ENCODE results near the gene THEMIS2. TPM values are rescaled to one million over a fixed set of nuclear protein-coding genes. Genes with fewer than 3 reads are reported as not detected.

Gene THEMIS2
- total and polyA plus RNA-seq, 2 of the 13 experiments (the other 11 are each of a cell fraction or from before 2014, with no cell fraction given), result 0.38 to 1.5 TPM

DNA sequence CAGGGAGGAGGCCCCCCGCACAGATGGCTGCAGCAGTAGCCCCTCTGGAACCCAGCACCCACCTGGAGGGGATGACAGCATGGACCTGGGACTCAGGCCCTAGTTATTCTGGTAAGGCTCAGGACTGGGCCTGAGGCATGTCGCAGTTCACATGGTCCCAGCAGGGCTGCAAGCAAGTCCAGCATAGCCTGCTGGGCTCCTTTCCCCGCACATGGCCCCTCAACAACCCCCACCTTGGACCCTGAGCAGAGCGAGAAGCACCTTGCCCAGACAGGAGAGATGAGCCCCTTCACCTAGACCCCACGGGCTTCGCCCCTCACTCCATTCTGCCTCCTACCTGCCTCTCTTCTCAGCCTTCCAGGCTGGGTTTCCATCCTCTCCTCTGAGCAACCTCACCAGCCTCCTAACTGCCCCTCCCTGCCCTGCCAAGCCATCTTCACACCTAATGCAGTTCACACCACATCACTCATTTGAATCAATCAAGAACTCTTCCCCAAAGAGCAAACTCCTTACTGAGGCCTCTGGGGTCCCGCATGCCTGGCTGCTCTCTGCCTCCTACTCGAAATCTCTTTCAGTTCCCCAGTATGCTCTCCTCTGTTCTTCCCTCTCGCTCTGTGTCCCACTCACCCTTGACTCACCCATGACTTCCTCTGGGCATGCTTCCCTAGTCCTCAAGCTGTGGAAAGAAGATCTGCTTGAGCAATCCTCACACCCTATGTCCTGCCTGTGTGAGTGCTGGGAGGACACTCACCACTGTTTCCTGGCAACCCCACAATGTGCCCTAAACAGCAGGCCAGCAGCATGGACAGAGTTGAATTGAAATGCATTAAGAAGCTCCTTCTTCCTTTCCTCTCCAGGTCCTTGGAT, 9.4 kb upstream of the THEMIS2 start:
- intact Hi-C loops (cut with micrococcal nuclease; ENCODE audit: unreplicated experiment) (loop anchor here (10.0 kb wide), 1 partner anchor 62 kb away; no protein-coding TSS in a partner anchor), in situ Hi-C loops (cut with HindIII; ENCODE audit: extremely low pct_ligation_motif_present, low pct_unique_long_range_greater_than_20kb) (loop anchor here (10.0 kb wide), 1 partner anchor 342 kb away; no protein-coding TSS in a partner anchor)
- no peaks in the 10 kb centered on the region for H4K20me1 ChIP-seq (ENCODE audit: insufficient read depth, low read length)
- no peak overlapping the region for H3K9ac ChIP-seq (ENCODE audit: insufficient read depth, low read depth, low read length)
- no peak overlapping the region for H2AFZ ChIP-seq (ENCODE audit: low read length)
- DNase-seq (ENCODE audit: low spot score), result no peak
- no peaks in the 10 kb centered on the region for H3K36me3 ChIP-seq (replicated peaks in 1 of 2; ENCODE audit: control insufficient read depth in 1 of 2, insufficient read depth in 2 of 2, low read length in 2 of 2)
- no peaks in the 10 kb centered on the region for H3K9me3 ChIP-seq (ENCODE audit: low read length)
- H3K4me2 ChIP-seq (ENCODE audit: low read depth, low read length), result peak overlapping the region; percentile 5; the same call in 1 of the 2 replicates
- peaks cover 37% of the 10 kb centered on the region for H3K4me1 ChIP-seq (ENCODE audit: insufficient read depth, low read length)
- no peak overlapping the region for H3K4me3 ChIP-seq (replicated peaks in 1 of 3; ENCODE audit: insufficient read depth in 1 of 3, low read depth in 2 of 3, low read length in 3 of 3)
- BruUV-seq (replicated peaks), result no TSS peak
- H3K27me3 ChIP-seq (ENCODE audit: control insufficient read depth in 1 of 2, insufficient read depth in 2 of 2, low read length in 2 of 2), result peaks cover 0 to 3% of the 10 kb centered on the region in 2 experiments; a peak in 1 of 5 replicates
- ChIA-PET CTCF (ENCODE audit: low intra/inter-chr PET ratio, low total read pairs) (no interaction called here), POLR2A (no interaction called here)
- no peak for ATAC-seq
- H3K27ac ChIP-seq (ENCODE audit: extremely low read length, insufficient read depth, low read length), result no peak overlapping the region
- TF ChIP-seq RFX1 (IDR thresholded peaks at IDR 0.05) (peak; percentile 12; the same call in 1 of the 2 replicates), IRF2 (CRISPR knock-in tag; IDR thresholded peaks at IDR 0.05) (no peak), ZBTB21 (CRISPR knock-in tag; IDR thresholded peaks at IDR 0.05) (no peak)
- TF ChIP-seq, protein P1, sequence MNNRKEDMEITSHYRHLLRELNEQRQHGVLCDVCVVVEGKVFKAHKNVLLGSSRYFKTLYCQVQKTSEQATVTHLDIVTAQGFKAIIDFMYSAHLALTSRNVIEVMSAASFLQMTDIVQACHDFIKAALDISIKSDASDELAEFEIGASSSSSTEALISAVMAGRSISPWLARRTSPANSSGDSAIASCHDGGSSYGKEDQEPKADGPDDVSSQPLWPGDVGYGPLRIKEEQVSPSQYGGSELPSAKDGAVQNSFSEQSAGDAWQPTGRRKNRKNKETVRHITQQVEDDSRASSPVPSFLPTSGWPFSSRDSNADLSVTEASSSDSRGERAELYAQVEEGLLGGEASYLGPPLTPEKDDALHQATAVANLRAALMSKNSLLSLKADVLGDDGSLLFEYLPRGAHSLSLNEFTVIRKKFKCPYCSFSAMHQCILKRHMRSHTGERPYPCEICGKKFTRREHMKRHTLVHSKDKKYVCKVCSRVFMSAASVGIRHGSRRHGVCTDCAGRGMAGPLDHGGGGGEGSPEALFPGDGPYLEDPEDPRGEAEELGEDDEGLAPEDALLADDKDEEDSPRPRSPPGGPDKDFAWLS (CRISPR knock-in tag; IDR thresholded peaks at IDR 0.05; ENCODE audit: borderline replicate concordance), result no peak
- 45% methylated on average over 7 of the region's 9 CpGs for WGBS (ENCODE audit: low lambda C conversion rate)
- no peak for FAIRE-seq
- no peaks in the 10 kb centered on the region for H3K79me2 ChIP-seq (ENCODE audit: insufficient read depth, low read length)

DNA sequence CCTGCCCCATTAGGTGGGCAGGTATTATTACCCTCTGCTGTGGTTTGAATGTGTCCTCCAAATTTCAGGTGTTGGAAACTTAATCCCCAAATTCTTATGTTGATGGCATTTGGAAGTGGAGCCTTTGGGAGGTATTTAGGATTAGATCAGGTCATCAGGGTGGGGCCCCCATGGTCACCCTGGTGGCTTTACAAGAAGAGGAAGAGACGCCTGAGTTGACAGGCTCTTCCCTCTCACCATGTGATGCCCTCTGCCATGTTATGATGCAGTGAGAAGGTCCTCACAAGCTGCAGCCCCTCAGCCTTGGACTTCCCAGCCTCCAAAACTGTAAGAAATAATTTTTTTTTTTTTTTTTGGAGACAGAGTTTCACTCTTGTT, 8.8 kb upstream of the THEMIS2 start:
- H3K27ac ChIP-seq (ENCODE audit: extremely low read length, insufficient read depth, low read length), result no peak overlapping the region
- ChIA-PET POLR2A (no interaction called here), CTCF (ENCODE audit: low intra/inter-chr PET ratio, low total read pairs) (no interaction called here)
- DNase-seq (ENCODE audit: low spot score) (no peak), ATAC-seq (no peak), FAIRE-seq (no peak)
- H3K9ac ChIP-seq (ENCODE audit: insufficient read depth, low read depth, low read length), result no peak overlapping the region
- H3K4me1 ChIP-seq (ENCODE audit: insufficient read depth, low read length), result peaks cover 36% of the 10 kb centered on the region
- H4K20me1 ChIP-seq (ENCODE audit: insufficient read depth, low read length), result no peaks in the 10 kb centered on the region
- H3K79me2 ChIP-seq (ENCODE audit: insufficient read depth, low read length), result no peaks in the 10 kb centered on the region
- no peak overlapping the region for H3K4me3 ChIP-seq (replicated peaks in 1 of 3; ENCODE audit: insufficient read depth in 1 of 3, low read depth in 2 of 3, low read length in 3 of 3)
- H2AFZ ChIP-seq (ENCODE audit: low read length), result no peak overlapping the region
- H3K27me3 ChIP-seq (ENCODE audit: control insufficient read depth in 1 of 2, insufficient read depth in 2 of 2, low read length in 2 of 2), result peaks cover 0 to 3% of the 10 kb centered on the region in 2 experiments; a peak in 1 of 5 replicates
- intact Hi-C loops (cut with micrococcal nuclease; ENCODE audit: unreplicated experiment), result loop anchor here (10.0 kb wide), 1 partner anchor 61 kb away; no protein-coding TSS in a partner anchor
- in situ Hi-C loops (cut with HindIII; ENCODE audit: extremely low pct_ligation_motif_present, low pct_unique_long_range_greater_than_20kb), result loop anchor here (10.0 kb wide), 1 partner anchor 341 kb away; no protein-coding TSS in a partner anchor
- H3K9me3 ChIP-seq (ENCODE audit: low read length), result no peaks in the 10 kb centered on the region
- H3K36me3 ChIP-seq (replicated peaks in 1 of 2; ENCODE audit: control insufficient read depth in 1 of 2, insufficient read depth in 2 of 2, low read length in 2 of 2), result no peaks in the 10 kb centered on the region
- H3K4me2 ChIP-seq (ENCODE audit: low read depth, low read length), result no peak overlapping the region
- 45% methylated on average over 1 of the region's 1 CpG for WGBS (ENCODE audit: low lambda C conversion rate)
- BruUV-seq (replicated peaks), result no TSS peak
- no peak for TF ChIP-seq ZC3H13 (CRISPR knock-in tag; IDR thresholded peaks at IDR 0.05)
- no peak for TF ChIP-seq FOXC1 (CRISPR knock-in tag; IDR thresholded peaks at IDR 0.05; ENCODE audit: borderline replicate concordance)
- TF ChIP-seq CREB1 (IDR thresholded peaks at IDR 0.05), result no peak
- TF ChIP-seq CREB1 (CRISPR knock-in tag; IDR thresholded peaks at IDR 0.05), result no peak
- TF ChIP-seq, protein P2, sequence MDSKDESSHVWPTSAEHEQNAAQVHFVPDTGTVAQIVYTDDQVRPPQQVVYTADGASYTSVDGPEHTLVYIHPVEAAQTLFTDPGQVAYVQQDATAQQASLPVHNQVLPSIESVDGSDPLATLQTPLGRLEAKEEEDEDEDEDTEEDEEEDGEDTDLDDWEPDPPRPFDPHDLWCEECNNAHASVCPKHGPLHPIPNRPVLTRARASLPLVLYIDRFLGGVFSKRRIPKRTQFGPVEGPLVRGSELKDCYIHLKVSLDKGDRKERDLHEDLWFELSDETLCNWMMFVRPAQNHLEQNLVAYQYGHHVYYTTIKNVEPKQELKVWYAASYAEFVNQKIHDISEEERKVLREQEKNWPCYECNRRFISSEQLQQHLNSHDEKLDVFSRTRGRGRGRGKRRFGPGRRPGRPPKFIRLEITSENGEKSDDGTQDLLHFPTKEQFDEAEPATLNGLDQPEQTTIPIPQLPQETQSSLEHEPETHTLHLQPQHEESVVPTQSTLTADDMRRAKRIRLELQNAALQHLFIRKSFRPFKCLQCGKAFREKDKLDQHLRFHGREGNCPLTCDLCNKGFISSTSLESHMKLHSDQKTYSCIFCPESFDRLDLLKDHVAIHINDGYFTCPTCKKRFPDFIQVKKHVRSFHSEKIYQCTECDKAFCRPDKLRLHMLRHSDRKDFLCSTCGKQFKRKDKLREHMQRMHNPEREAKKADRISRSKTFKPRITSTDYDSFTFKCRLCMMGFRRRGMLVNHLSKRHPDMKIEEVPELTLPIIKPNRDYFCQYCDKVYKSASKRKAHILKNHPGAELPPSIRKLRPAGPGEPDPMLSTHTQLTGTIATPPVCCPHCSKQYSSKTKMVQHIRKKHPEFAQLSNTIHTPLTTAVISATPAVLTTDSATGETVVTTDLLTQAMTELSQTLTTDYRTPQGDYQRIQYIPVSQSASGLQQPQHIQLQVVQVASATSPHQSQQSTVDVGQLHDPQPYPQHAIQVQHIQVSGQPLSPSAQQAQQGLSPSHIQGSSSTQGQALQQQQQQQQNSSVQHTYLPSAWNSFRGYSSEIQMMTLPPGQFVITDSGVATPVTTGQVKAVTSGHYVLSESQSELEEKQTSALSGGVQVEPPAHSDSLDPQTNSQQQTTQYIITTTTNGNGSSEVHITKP (CRISPR knock-in tag; IDR thresholded peaks at IDR 0.05; ENCODE audit: low read depth), result no peak
- no peak for TF ChIP-seq ATAD3A (CRISPR knock-in tag; IDR thresholded peaks at IDR 0.05)
- no peak for TF ChIP-seq ZNF326 (CRISPR knock-in tag; IDR thresholded peaks at IDR 0.05; ENCODE audit: borderline replicate concordance)
- no peak for TF ChIP-seq FOXA3 (CRISPR knock-in tag; IDR thresholded peaks at IDR 0.05)
- no peak for TF ChIP-seq ZMYM3 (CRISPR knock-in tag; IDR thresholded peaks at IDR 0.05)

All from HepG2 (cell line).